Right atrium auricular region (tissue), 2 donors: ENCODE data around the gene NEGR1. TPM values are rescaled to one million over a fixed set of nuclear protein-coding genes. Genes with fewer than 3 reads are reported as not detected.

Experiments used
- DNase-seq: peaks from one replicate; pipeline ENCODE4 v3.0.0-alpha.2; 2019; ENCODE audit warnings: low spot score
- H3K27ac ChIP-seq, 2 donors: fragments of 200-600 bp; sonication (generic); 1 replicate in 1 of 2; 2 replicates in 1 of 2; pipeline ENCODE4 v1.5.1; 2016 to 2019
- H3K27me3 ChIP-seq, 2 donors: fragments of 200-600 bp; sonication (generic); one replicate each; pipeline versions ENCODE4 v1.5.1 to v1.6.0; 2017 to 2019
- H3K36me3 ChIP-seq: fragments of 200-600 bp; sonication (generic); one replicate; pipeline ENCODE4 v1.5.1; 2016
- H3K4me1 ChIP-seq, 2 donors: fragments of 200-600 bp; sonication (generic); one replicate each; pipeline versions ENCODE4 v1.5.1 to v1.6.0; 2017 to 2019
- H3K4me3 ChIP-seq, 2 donors: fragments of 200-600 bp; sonication (generic); 1 replicate in 1 of 2; 2 replicates in 1 of 2; pipeline ENCODE4 v1.5.1; 2017 to 2019; ENCODE audit warnings: mild to moderate bottlenecking in 1 of 2, moderate library complexity in 1 of 2
- H3K9me3 ChIP-seq, 2 donors: fragments of 200-600 bp; sonication (generic); one replicate each; pipeline ENCODE4 v1.5.1; 2019
- total RNA-seq, 2 donors: library from RNA; depleted of rRNA; stranded (reverse); fragments of >200 nt; gene quantifications; one replicate each; pipeline ENCODE4 v1.1.0, GENCODE V29; 2016
- TF ChIP-seq, protein P1 (sequence below), 2 donors: fragments of 200-600 bp; sonication (generic); IDR thresholded peaks; one replicate each; pipeline ENCODE4 v1.5.1; 2019; ENCODE audit warnings: antibody characterized with exemption in 2 of 2

NEGR1 gene
- total RNA-seq, 2 donors from 2014 or later: 9.3 to 9.9 TPM

DNA sequence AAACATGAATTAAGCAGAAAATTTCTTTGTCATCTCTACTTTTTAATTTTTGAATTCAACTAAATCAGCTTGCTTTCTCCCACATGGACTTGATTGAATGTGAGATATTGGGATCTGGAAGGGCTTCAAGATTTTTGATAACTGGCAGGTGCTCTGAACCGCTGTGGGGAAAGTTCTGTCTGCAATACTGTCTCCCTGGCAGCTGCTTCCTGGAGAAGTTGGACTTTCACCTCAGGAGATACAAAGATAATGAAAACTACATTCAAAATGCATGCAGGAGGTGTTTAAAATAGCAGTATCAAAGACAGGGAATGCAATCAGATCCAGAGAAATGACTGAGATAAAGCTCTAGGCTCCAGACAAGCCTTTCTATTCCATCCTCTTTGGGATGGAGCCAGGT is 338.3 kb downstream of the NEGR1 start:
- Histone ChIP-seq H3K27me3 (no peaks in the 10 kb centered on the region), H3K4me1 (no peaks in the 10 kb centered on the region), H3K27ac (no peak overlapping the region), H3K36me3 (no peaks in the 10 kb centered on the region), H3K4me3 (no peak overlapping the region), H3K9me3 (no peaks in the 10 kb centered on the region)
- TF ChIP-seq, protein P1, sequence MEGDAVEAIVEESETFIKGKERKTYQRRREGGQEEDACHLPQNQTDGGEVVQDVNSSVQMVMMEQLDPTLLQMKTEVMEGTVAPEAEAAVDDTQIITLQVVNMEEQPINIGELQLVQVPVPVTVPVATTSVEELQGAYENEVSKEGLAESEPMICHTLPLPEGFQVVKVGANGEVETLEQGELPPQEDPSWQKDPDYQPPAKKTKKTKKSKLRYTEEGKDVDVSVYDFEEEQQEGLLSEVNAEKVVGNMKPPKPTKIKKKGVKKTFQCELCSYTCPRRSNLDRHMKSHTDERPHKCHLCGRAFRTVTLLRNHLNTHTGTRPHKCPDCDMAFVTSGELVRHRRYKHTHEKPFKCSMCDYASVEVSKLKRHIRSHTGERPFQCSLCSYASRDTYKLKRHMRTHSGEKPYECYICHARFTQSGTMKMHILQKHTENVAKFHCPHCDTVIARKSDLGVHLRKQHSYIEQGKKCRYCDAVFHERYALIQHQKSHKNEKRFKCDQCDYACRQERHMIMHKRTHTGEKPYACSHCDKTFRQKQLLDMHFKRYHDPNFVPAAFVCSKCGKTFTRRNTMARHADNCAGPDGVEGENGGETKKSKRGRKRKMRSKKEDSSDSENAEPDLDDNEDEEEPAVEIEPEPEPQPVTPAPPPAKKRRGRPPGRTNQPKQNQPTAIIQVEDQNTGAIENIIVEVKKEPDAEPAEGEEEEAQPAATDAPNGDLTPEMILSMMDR (IDR thresholded peaks at IDR 0.05): no peak
- no peak for DNase-seq

DNA sequence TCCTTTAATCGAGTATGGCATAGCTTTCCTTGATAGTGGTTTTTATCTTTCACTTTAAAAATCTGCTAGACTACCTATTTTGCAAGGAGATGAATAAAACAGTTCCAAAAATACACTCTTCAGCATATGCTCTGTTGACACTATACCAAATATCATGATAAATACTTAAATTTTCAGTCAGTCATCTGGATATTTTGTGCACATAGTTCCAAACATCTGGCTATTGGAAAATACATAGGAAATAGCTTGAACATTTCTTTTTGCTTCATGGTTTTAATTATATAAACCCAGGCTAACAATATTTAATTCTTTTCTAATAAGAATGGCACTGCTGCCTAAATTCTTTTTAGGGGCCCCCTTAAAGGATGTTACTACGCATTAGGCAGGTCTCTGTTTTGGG is 342.1 kb downstream of the NEGR1 start:
- TF ChIP-seq, protein P1 (IDR thresholded peaks at IDR 0.05): no peak
- H3K27me3 ChIP-seq: no peaks in the 10 kb centered on the region
- H3K4me1 ChIP-seq: no peaks in the 10 kb centered on the region
- H3K9me3 ChIP-seq: no peaks in the 10 kb centered on the region
- H3K36me3 ChIP-seq: no peaks in the 10 kb centered on the region
- H3K27ac ChIP-seq: no peak overlapping the region
- DNase-seq: no peak
- no peak overlapping the region for H3K4me3 ChIP-seq

DNA sequence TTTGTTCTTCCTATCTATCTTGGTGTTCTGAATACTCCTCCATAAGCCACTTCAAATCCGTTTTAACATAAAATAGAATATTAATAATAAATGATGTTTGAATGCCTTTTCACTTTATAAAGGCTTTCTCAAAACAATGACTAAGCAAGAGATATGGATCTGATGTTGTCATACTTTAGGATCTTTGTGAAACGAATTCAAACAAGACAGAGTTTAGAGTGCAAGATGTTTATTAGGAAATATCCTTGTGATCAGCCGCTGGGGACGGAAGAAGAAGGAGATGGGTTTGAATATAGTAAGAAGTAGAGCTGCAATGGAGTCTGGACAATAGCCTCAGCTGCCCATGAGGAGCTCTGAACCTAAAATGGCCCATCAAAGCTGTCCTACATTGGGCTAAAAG is 351.8 kb downstream of the NEGR1 start:
- H3K27ac ChIP-seq: no peak overlapping the region
- H3K4me1 ChIP-seq: no peaks in the 10 kb centered on the region
- no peaks in the 10 kb centered on the region for H3K36me3 ChIP-seq
- TF ChIP-seq, protein P1 (IDR thresholded peaks at IDR 0.05): no peak
- no peaks in the 10 kb centered on the region for H3K9me3 ChIP-seq
- H3K27me3 ChIP-seq: no peaks in the 10 kb centered on the region
- no peak for DNase-seq
- no peak overlapping the region for H3K4me3 ChIP-seq

DNA sequence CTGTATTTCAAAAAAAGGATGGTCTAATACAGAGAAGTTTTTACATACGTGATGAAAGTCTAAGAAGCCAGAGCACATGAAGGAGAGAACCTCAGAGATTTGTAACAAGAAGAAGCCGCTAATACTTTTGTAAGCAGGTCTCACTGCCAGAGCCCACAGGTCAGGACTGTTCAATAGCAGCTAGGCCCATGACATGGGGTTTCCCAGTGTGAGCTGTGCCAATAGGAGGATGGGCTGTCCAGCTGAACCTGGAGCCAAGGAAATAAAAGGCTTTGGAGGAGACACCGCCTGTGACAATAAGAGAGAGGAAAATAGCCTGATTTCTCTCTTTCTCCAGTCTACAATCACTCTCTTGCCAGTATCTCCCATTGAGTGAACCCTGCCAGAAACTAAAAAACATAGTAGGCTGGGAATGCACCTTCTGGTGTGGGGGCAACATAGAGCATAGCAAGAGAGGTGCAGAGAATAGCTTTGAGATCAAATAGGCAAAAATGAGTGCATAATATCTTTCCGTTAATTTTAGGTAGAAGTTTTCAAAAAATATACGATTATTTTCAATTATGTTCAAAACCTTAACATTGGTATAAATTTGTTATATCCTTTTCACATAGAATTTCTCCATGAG is 360.3 kb downstream of the NEGR1 start:
- no peak for DNase-seq
- Histone ChIP-seq H3K4me3 (no peak overlapping the region), H3K9me3 (no peaks in the 10 kb centered on the region), H3K4me1 (no peaks in the 10 kb centered on the region), H3K27me3 (no peaks in the 10 kb centered on the region), H3K27ac (no peak overlapping the region), H3K36me3 (no peaks in the 10 kb centered on the region)
- TF ChIP-seq, protein P1 (IDR thresholded peaks at IDR 0.05): no peak

DNA sequence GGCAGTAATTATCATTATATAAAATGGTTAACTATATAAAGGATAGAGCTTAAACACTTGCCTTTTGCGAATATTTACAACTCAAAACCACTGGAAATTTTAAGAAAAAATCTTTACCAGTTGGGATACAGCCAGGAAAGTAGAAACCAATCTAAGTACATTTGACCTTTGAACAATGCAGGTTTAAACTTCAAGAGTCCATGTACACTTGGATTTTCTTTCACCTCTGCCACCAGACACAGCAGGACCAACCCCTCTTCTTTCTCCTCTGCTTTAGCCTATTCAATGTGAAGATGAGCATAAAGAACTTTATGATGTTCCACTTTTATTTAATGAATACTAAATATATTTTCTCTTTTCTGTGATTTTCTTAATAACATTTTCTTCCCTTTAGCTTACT is 361.1 kb downstream of the NEGR1 start:
- Histone ChIP-seq H3K27ac (no peak overlapping the region), H3K9me3 (no peaks in the 10 kb centered on the region), H3K36me3 (no peaks in the 10 kb centered on the region), H3K27me3 (no peaks in the 10 kb centered on the region), H3K4me3 (no peak overlapping the region), H3K4me1 (no peaks in the 10 kb centered on the region)
- DNase-seq: no peak
- TF ChIP-seq, protein P1 (IDR thresholded peaks at IDR 0.05): no peak

DNA sequence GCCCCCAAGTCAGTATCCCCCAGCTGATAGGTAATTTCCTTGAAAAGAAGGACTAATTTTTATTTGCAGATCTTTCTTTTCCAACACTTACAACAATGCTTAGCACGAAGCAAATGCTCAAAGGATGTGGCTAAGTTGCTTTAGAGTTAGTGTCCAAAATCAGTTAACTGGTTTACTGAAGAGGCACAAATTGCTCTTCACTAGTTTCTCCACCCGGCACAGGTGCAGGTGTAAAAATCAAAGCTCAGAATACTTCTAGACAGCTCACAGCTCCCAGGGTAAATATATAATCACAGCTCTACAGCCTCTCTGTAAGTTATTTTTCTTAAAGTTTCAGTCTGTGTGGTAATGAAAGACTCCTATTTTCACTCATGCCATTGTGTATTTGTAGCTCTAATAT is 361.8 kb downstream of the NEGR1 start:
- TF ChIP-seq, protein P1 (IDR thresholded peaks at IDR 0.05): no peak
- no peaks in the 10 kb centered on the region for H3K36me3 ChIP-seq
- no peak overlapping the region for H3K27ac ChIP-seq
- DNase-seq: no peak
- no peaks in the 10 kb centered on the region for H3K27me3 ChIP-seq
- no peaks in the 10 kb centered on the region for H3K9me3 ChIP-seq
- H3K4me3 ChIP-seq: no peak overlapping the region
- no peaks in the 10 kb centered on the region for H3K4me1 ChIP-seq
